HG02973 (cell line): ENCODE data around the gene TARS3.

Experiments used
- ATAC-seq: cut with Tn5 transposase; IDR thresholded peaks from one replicate; pipeline ENCODE4 v1.9.1; 2021; ENCODE audit warnings: moderate library complexity; ENCODE audit not compliant: unreplicated experiment

The TARS3 gene

GRCh38 chr15:101702077-101702476, 22.2 kb downstream of the TARS3 start:
- no peak for ATAC-seq

GRCh38 chr15:101698314-101698713, 26.0 kb downstream of the TARS3 start:
- no peak for ATAC-seq

DNA sequence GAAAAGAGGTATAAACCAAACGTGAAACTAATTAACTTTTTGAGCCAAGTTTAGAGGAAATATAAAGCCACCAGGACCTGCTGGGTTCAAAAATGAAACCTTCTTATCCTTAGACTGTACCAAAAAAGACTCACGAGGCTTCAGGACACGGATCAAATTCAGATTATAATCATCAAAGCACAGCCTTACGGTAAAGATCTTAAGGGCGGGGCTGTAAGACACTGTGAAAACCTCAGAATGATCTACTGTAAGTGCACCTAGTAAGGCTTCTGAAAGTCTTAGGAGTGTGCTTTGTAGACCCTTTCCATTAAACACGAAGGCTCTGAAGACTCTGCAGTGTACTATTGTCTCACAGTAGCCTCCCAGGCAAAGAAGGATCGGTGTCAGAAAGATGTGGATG, 26.8 kb downstream of the TARS3 start:
- ATAC-seq: no peak

- ATAC-seq: no peak
Observed at GRCh38 chr15:101696829-101697228, 27.4 kb downstream of the TARS3 start.

GRCh38 chr15:101694261-101694660, 30.0 kb downstream of the TARS3 start:
- no peak for ATAC-seq

GRCh38 chr15:101692801-101693598, 31.3 kb downstream of the TARS3 start:
- ATAC-seq: no peak

DNA sequence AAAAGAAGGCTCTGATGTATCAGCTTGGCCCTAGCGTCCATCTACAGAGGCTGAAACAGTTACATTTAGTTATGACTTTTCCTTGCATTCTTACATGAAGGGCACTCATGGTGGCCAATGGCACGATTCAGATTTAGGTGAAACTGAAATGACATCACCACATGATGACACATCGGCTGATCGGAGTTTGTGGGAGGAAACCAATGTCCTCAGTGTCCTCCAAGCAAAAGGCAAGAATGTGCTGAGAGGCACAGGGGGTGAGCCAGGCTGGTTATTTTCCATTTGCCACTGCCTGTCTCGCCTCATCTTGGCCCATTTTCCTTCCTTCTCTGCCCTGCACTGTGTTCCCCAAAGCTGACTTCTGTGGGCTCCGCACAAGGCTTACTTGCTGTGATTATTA, 34.4 kb downstream of the TARS3 start:
- no peak for ATAC-seq

GRCh38 chr15:101686718-101687117, 37.6 kb downstream of the TARS3 start:
- no peak for ATAC-seq

GRCh38 chr15:101684877-101685276, 39.4 kb downstream of the TARS3 start:
- ATAC-seq: no peak

- ATAC-seq: no peak
Observed at GRCh38 chr15:101684384-101684783, 39.9 kb downstream of the TARS3 start.

GRCh38 chr15:101679806-101680205, 44.5 kb downstream of the TARS3 start:
- no peak for ATAC-seq

DNA sequence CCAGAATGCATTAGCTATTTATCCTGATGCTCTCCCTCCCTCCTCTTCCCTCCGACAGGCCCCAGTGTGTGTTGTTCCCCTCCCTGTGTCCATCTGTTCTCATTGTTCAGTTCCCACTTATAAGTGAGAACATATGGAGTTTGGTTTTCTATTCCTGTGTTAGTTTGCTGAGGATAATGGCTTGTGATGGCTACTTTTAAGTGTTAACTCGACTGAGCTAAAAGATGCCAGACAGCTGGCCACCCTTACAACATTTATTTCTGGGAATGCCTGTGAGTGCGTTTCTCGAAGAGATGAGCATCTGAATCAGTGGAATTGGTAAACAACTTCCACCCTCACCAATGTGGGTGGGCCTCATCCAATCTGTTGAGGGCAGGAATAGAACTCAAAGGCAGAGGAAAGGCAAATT, 47.3 kb downstream of the TARS3 start:
- ATAC-seq: no peak

- ATAC-seq: no peak
Observed at GRCh38 chr15:101675796-101676582, 48.3 kb downstream of the TARS3 start.

DNA sequence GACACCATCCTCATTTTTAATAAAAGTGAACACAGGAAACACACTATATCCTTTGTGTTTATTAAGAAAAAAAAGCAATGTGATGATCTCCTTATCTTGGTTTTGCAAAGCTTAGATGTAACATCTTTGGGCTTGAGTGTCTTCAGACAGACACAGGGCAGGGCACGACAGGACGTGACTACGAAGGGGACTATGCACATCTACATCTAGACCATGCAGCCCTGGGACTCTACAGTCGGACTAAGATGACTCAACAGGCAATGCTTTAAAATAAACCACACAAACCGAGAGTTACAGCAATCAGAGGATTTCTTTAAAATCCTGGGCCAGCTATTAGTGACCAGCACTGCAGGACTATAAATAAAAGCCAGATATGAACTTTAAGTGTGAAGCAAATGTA, 49.3 kb downstream of the TARS3 start:
- ATAC-seq: no peak

DNA sequence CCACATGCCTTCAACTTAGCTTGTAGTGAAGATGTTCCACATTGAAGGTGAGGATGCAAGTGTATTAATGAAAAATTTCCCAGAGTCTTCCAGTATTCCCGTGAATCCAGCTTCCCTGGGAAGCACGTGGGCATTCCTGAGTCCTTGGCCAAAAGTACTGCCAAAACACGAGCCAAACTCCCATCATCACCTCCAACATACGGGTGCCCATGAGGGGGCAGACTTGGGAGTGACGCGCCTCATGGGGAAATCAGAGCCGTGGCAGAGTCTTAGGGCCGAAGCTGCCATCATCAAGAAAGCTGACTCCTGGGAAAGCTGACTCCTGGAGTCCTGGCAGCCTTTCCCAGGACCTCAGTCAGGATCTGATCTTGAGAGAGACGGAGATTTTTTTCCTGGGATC, 52.0 kb downstream of the TARS3 start:
- no peak for ATAC-seq

DNA sequence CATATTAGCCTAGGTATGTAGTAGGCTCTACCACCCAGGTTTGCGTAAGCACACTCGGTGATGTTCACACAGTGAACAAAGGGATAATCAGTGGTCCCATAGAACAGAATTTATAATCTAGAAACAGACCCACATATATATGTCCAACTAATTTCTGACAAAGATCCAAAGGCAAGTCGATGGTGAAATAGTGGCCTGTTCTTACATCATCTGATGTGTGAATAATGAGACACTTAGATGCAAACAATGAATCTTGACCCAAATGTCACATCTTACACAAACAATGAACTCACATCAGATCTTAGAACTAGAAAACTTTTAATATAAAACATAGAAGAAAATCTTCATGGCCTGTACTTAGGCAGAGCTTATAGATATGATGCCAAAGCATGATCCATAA, 54.5 kb downstream of the TARS3 start:
- no peak for ATAC-seq

DNA sequence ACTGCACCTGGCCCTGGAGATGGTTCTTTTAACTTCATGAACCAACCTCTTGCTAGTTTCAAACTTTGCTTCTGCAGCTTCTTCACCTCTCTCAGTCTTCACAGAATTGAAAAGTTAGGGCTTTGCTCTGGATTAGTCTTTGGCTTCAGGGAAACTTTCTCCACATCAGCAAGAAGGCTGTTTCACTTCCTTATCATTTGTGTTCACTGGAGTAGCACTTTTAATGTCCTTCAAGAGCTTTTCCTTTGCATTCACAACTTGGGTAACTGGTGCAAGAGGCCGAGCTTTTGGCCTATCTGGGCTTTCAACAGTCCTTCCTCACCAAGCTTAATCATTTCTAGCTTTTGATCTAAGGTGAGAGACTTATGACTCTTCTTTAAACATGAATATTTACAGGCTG, 56.4 kb downstream of the TARS3 start:
- ATAC-seq: no peak

DNA sequence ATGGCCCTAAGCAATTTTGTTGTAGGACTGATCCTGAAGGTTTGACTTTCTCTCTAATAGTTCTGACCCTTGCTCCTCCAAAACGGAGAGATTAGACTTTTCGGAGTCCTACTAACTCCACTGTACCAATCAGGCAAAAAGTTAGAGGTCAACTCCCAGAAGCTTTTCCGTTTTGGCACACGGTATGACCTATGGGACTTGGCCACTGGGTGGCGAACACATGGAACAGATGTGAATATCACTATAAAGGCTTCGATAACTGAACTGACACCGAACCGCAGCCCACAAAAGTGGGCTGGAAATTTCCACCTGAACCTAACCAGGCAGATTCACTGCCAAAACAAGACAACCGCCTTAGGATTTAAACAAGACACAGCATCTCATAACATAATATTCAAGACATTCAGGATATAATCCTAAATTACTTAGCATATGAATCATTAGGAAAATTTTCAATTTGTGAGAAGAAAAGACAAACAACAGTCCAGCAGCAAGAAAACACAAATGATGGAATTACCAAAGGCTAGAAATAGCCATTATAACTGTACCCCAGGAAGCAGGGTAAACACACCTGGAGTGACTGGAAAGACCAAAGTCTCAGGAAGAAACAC, 59.9 kb downstream of the TARS3 start:
- no peak for ATAC-seq

- no peak for ATAC-seq
Observed at GRCh38 chr15:101662203-101662602, 62.1 kb downstream of the TARS3 start.

DNA sequence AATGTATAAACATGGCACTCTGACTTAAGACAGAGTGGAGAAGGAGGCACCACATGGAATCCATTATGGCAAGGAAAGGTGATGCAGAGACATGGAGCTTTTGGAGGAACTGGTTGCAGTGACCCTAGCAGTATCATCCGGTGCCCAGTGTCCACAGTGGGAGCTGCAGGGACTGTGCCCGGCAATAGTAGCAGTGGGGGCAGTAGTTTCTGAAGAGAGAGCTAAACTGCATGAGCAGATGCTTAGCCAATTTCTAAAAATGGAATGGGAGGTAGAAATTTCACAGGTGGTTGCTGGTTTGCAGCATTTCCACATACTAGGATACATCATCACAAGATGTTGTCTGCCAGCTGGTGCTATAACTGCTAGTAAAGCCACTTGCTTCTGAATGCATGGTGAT, 64.3 kb downstream of the TARS3 start:
- no peak for ATAC-seq

DNA sequence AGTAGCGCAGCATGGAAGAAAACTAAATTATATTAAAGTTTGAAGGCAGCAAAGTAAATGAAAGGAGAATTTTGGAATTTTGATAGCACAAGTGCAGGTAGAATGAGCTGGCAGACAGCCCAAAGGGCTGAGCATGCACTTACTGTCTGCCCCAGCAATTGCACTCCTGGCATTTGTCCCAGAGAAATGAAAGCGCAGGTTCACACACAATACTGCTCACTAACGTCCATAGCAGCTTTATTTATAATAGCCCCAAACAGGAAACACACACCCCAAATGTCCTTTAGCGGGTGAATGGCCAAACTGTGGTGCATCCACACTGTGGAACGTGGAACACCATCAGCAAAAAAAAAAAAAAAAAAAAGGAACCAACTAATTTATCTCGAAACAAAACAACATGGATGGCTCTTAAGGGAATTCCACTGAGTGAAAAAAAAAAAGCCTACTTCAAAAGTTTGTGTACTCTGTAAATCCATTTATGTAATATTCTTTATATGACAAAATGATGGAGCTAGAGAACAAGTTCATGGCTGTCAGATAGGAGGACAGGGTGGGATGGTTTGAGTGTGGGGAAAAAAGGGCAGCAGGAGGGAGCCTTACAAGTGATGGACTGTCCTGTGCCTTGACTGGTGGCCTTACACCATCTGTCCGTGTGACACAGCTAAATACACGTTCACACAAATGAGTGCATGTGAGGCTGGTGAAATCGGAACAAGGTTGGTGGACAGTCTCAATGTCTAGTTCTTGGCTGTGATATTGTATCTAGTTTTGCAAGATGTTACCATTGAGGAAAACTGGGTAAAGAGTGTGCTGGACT, 66.1 kb downstream of the TARS3 start:
- no peak for ATAC-seq
